GM12801 (cell line): ENCODE data around the gene EIF2S2.

ENCODE experiments used
- TF ChIP-seq, protein P1 (sequence below): IDR thresholded peaks from one replicate; pipeline ENCODE4 v1.5.1; 2011; ENCODE audit warnings: control low read depth; ENCODE audit not compliant: insufficient read length; ENCODE audit errors: extremely low read depth

The EIF2S2 gene

DNA sequence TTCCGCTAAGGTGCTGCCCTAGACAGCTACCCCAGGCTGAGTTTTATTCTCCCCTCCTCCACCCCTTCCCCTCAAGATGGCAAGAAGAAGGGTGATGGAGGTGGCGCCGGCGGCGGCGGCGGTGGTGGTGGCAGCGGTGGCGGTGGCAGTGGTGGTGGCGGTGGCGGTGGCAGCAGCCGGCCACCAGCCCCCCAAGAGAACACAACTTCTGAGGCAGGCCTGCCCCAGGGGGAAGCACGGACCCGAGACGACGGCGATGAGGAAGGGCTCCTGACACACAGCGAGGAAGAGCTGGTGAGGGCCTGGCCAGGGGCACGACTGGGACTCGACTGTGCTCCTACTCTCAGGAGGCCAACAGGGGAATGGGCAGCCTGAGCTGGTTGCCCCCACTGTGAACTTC lies 35.1 kb downstream of the EIF2S2 start:
- TF ChIP-seq, protein P1, sequence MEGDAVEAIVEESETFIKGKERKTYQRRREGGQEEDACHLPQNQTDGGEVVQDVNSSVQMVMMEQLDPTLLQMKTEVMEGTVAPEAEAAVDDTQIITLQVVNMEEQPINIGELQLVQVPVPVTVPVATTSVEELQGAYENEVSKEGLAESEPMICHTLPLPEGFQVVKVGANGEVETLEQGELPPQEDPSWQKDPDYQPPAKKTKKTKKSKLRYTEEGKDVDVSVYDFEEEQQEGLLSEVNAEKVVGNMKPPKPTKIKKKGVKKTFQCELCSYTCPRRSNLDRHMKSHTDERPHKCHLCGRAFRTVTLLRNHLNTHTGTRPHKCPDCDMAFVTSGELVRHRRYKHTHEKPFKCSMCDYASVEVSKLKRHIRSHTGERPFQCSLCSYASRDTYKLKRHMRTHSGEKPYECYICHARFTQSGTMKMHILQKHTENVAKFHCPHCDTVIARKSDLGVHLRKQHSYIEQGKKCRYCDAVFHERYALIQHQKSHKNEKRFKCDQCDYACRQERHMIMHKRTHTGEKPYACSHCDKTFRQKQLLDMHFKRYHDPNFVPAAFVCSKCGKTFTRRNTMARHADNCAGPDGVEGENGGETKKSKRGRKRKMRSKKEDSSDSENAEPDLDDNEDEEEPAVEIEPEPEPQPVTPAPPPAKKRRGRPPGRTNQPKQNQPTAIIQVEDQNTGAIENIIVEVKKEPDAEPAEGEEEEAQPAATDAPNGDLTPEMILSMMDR, result no peak

DNA sequence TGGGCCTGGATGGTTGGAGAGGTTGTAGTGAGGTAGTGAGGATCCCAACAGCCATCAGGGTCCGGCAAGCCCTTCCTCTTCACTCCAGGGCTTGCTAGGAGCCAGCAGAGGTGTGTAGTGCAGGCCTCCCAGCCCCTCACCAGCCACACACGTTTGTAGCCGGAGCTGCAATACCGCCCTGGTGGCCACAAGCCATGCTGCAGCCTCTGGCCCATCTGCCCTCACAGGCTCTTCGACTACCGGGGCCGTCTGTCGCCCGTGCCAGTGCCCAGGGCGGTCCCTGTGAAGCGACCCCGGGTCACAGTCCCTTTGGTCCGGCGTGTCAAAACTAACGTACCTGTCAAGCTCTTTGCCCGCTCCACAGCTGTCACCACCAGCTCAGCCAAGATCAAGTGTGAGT lies 36.4 kb downstream of the EIF2S2 start:
- TF ChIP-seq, protein P1, result no peak

DNA sequence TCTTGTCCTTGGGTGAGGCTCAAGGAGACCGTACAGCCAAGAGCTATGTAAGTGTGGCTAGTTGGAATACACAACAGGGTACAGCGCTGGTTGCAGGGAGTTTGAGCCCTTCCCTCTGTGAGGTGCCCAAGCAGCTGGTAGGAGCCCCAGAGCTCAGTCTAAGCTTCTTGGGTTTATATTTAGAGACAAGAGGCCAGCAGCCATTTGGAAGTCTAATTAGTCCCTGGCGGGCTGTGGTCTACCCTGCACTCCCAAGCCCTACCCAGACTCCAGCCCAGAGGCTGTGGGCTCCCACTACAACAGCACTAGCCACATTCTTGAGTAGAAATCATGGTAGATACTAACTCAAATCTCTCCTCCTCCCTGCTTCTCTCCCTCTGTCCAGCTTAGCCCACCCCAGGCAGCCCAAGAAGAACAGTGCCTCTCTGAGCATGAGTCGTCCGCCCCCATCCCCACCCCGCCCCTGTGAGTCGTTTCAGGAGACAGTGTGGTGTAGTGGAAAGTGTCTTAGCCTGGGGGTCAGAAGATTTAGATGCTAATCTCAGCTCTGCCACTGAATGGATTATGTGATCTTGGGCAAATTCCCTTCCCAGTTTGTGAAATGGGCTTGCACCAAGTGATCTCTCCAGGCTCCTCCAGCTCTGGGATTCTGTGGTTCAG lies 37.8 kb downstream of the EIF2S2 start:
- TF ChIP-seq, protein P1, result no peak

DNA sequence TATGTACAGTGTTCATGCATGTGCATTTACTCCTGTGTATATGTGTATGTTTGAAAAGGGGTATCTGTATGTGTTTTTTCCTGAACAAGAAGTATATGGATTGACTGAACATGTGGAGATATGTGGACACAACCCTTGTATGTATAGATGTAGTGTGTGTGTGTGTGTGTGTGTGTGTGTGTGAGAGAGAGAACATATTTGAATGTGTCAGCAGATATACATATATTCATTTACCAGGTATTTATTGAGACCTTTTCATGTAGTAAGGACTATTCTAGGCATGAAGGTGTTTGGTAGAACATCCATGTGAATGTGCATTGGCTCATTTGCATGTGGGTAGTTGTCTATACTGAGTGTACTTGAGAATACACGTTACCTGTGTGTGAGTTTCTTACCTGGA lies 39.3 kb downstream of the EIF2S2 start:
- TF ChIP-seq, protein P1, result no peak

DNA sequence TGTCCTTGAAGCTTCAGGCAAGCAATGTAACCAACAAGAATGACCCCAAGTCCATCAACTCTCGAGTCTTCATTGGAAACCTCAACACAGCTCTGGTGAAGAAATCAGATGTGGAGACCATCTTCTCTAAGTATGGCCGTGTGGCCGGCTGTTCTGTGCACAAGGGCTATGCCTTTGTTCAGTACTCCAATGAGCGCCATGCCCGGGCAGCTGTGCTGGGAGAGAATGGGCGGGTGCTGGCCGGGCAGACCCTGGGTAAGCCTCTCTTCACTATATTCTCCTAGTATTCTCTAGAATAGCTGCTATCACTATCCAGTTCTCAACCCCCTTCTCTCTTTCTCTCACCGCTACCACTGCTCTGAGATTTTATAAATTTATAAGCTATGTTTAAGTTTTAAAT lies 40.0 kb downstream of the EIF2S2 start:
- TF ChIP-seq, protein P1, result no peak

DNA sequence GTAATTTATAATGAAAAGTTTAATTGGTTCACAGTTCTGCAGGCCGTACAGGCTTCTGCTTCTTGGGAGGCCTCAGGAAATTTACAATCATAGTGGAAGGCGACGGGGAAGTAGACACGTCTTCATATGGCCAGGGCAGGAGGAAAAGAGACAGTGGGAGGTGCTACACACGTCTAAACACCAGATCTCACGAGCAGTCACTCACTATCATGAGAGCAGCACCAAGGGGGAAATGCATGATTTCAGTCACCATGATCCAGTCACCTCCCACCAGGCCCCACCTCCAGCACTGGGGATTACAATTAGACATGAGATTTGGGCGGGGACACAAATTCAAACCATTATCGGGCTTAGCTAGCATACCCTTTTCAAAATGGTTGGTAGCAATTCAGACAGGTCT lies 41.2 kb downstream of the EIF2S2 start:
- TF ChIP-seq, protein P1, result no peak

DNA sequence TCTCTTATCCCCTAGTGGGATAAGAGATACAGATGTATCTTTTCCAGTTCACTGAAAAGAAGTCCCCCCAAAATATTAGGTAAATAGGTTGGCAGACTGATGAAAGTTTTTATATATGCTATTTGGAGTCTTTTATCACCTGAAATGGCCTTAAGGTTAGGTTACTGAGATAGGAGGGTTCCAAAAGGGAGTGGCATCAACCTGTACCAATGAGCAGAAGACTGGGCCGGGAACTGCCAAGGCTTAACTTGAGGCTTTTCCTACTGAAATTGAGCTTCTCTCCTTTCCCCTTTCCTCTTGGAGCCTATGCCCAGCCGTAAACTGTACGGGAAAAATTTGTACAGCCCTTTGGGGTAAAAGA lies 42.0 kb downstream of the EIF2S2 start:
- TF ChIP-seq, protein P1, result no peak
